ENCODE data around the gene ADAMTS12.
"Not testable (repeated sequence)": the region's sequence is repeated elsewhere in the genome, so short reads cannot be mapped to it uniquely, and the experiment has no call there.

Gene ADAMTS12

GRCh38 chr5:33877449-33877848 lies 14.3 kb downstream of the ADAMTS12 start:
- peak overlapping the region in 1 of 2 donors; percentile 16 for H3K27ac ChIP-seq
- H3K4me3 ChIP-seq, result no peak overlapping the region
- peaks cover 0 to 12% (median 0%) of the 10 kb centered on the region in 4 donors for H3K4me1 ChIP-seq
- H3K36me3 ChIP-seq, result no peaks in the 10 kb centered on the region
- H3K9me3 ChIP-seq, result no peaks in the 10 kb centered on the region
- intact Hi-C loops (cut with DNase I; ENCODE audit: low total_unique reads), result no loop called here
- DNase-seq, result no peak
- no peaks in the 10 kb centered on the region for H3K27me3 ChIP-seq
- TF ChIP-seq CTCF (IDR thresholded peaks at IDR 0.05), result no peak

GRCh38 chr5:33867241-33867640 lies 24.5 kb downstream of the ADAMTS12 start:
- Histone ChIP-seq H3K9me3 (peaks cover 0 to 17% (median 17%) of the 10 kb centered on the region in 3 donors), H3K27me3 (no peaks in the 10 kb centered on the region), H3K36me3 (no peaks in the 10 kb centered on the region), H3K4me3 (no peak overlapping the region), H3K27ac (no peak overlapping the region), H3K4me1 (no peaks in the 10 kb centered on the region)
- intact Hi-C loops (cut with DNase I; ENCODE audit: low total_unique reads), result no loop called here
- DNase-seq, result no peak
- no peak for TF ChIP-seq CTCF (IDR thresholded peaks at IDR 0.05)

GRCh38 chr5:33859177-33859576 lies 32.6 kb downstream of the ADAMTS12 start:
- H3K9me3 ChIP-seq; H3K27me3 ChIP-seq; H3K36me3 ChIP-seq; DNase-seq; intact Hi-C loops (cut with DNase I; ENCODE audit: low total_unique reads); H3K4me3 ChIP-seq: not testable (repeated sequence)
- Histone ChIP-seq H3K4me1 (peaks cover 0 to 49% (median 19%) of the 10 kb centered on the region in 4 donors), H3K27ac (peak overlapping the region in 1 of 2 donors; percentile 12)

- intact Hi-C loops (cut with DNase I; ENCODE audit: low total_unique reads), result no loop called here
- no peak for TF ChIP-seq CTCF (IDR thresholded peaks at IDR 0.05)
- Histone ChIP-seq H3K4me1 (peaks cover 0 to 67% (median 30%) of the 10 kb centered on the region in 4 donors), H3K27ac (no peak overlapping the region), H3K27me3 (no peaks in the 10 kb centered on the region), H3K4me3 (no peak overlapping the region), H3K36me3 (no peaks in the 10 kb centered on the region), H3K9me3 (no peaks in the 10 kb centered on the region)
- DNase-seq, result no peak
These were observed 34.8 kb downstream of the ADAMTS12 start for GRCh38 chr5:33857037-33857436.

GRCh38 chr5:33855396-33855795 lies 36.4 kb downstream of the ADAMTS12 start:
- Histone ChIP-seq H3K4me3 (no peak overlapping the region), H3K27me3 (no peaks in the 10 kb centered on the region), H3K27ac (peak overlapping the region; percentile 58 to 74), H3K36me3 (no peaks in the 10 kb centered on the region), H3K4me1 (peaks cover 0 to 71% (median 35%) of the 10 kb centered on the region in 4 donors), H3K9me3 (no peaks in the 10 kb centered on the region)
- intact Hi-C loops (cut with DNase I; ENCODE audit: low total_unique reads), result no loop called here
- DNase-seq, result no peak
- no peak for TF ChIP-seq CTCF (IDR thresholded peaks at IDR 0.05)

- intact Hi-C loops (cut with DNase I; ENCODE audit: low total_unique reads), result no loop called here
- TF ChIP-seq CTCF (IDR thresholded peaks at IDR 0.05), result no peak
- Histone ChIP-seq H3K4me3 (peak overlapping the region in 1 of 2 donors; percentile 4), H3K9me3 (no peaks in the 10 kb centered on the region), H3K36me3 (no peaks in the 10 kb centered on the region), H3K27ac (peak overlapping the region; percentile 58 to 74), H3K4me1 (peaks cover 0 to 74% (median 37%) of the 10 kb centered on the region in 4 donors), H3K27me3 (no peaks in the 10 kb centered on the region)
- DNase-seq, result no peak
These were observed 37.0 kb downstream of the ADAMTS12 start for GRCh38 chr5:33854733-33855151.

Measured in tibial artery (tissue), 4 donors.